ENCODE results near the gene TRPV4.

- TF ChIP-seq, protein P1, sequence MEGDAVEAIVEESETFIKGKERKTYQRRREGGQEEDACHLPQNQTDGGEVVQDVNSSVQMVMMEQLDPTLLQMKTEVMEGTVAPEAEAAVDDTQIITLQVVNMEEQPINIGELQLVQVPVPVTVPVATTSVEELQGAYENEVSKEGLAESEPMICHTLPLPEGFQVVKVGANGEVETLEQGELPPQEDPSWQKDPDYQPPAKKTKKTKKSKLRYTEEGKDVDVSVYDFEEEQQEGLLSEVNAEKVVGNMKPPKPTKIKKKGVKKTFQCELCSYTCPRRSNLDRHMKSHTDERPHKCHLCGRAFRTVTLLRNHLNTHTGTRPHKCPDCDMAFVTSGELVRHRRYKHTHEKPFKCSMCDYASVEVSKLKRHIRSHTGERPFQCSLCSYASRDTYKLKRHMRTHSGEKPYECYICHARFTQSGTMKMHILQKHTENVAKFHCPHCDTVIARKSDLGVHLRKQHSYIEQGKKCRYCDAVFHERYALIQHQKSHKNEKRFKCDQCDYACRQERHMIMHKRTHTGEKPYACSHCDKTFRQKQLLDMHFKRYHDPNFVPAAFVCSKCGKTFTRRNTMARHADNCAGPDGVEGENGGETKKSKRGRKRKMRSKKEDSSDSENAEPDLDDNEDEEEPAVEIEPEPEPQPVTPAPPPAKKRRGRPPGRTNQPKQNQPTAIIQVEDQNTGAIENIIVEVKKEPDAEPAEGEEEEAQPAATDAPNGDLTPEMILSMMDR (IDR thresholded peaks at IDR 0.05) = no peak
- TF ChIP-seq RCOR1 (IDR thresholded peaks at IDR 0.05; ENCODE audit: low read length) (no peak), MXI1 (IDR thresholded peaks at IDR 0.05; ENCODE audit: low read depth, low read length) (no peak), EP300 (IDR thresholded peaks at IDR 0.05; ENCODE audit: borderline replicate concordance in 1 of 2, low read depth in 1 of 2, low read length in 1 of 2) (no peak), POLR2AphosphoS5 (IDR thresholded peaks at IDR 0.05; ENCODE audit: low read depth, low read length) (no peak), TAF1 (IDR thresholded peaks at IDR 0.05; ENCODE audit: borderline replicate concordance, low read depth, low read length) (no peak), FOXJ3 (CRISPR knock-in tag; IDR thresholded peaks at IDR 0.05) (no peak), SMC3 (IDR thresholded peaks at IDR 0.05; ENCODE audit: low read depth, low read length) (no peak)
- TF ChIP-seq, protein P2, sequence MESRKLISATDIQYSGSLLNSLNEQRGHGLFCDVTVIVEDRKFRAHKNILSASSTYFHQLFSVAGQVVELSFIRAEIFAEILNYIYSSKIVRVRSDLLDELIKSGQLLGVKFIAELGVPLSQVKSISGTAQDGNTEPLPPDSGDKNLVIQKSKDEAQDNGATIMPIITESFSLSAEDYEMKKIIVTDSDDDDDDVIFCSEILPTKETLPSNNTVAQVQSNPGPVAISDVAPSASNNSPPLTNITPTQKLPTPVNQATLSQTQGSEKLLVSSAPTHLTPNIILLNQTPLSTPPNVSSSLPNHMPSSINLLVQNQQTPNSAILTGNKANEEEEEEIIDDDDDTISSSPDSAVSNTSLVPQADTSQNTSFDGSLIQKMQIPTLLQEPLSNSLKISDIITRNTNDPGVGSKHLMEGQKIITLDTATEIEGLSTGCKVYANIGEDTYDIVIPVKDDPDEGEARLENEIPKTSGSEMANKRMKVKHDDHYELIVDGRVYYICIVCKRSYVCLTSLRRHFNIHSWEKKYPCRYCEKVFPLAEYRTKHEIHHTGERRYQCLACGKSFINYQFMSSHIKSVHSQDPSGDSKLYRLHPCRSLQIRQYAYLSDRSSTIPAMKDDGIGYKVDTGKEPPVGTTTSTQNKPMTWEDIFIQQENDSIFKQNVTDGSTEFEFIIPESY (IDR thresholded peaks at IDR 0.05; ENCODE audit: borderline replicate concordance, low read depth) = no peak
- TF ChIP-seq, protein P3, sequence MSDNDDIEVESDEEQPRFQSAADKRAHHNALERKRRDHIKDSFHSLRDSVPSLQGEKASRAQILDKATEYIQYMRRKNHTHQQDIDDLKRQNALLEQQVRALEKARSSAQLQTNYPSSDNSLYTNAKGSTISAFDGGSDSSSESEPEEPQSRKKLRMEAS (IDR thresholded peaks at IDR 0.05; ENCODE audit: low read depth) = no peak
Observed at GRCh38 chr12:109753054-109753401, 80.2 kb downstream of the TRPV4 start.
